Hepatocyte (in vitro differentiated cells): ENCODE results near the gene C16orf92. TPM values are rescaled to one million over a fixed set of nuclear protein-coding genes. Genes with fewer than 3 reads are reported as not detected.
A peak's percentile ranks its signal among the peaks of the same experiment; 100 is the strongest.

Source experiments
- DNase-seq: peaks from one replicate; pipeline ENCODE4 v3.0.0-alpha.2; 2016; ENCODE audit warnings: low spot score
- H2AFZ ChIP-seq: fragments of 200-600 bp; sonication (generic); 2 replicates; pipeline ENCODE4 v1.6.0; 2016; ENCODE audit warnings: antibody characterized with exemption, mild to moderate bottlenecking
- H3K27ac ChIP-seq: fragments of 200-600 bp; sonication (generic); 2 replicates; pipeline ENCODE4 v1.5.1; 2016; ENCODE audit warnings: mild to moderate bottlenecking
- H3K27me3 ChIP-seq: fragments of 200-600 bp; sonication (generic); 2 replicates; pipeline ENCODE4 v1.6.1; 2016
- H3K36me3 ChIP-seq: fragments of 200-600 bp; sonication (generic); replicated peaks from 2 replicates; pipeline ENCODE4 v1.5.1; 2016; ENCODE audit warnings: low read depth; ENCODE audit not compliant: insufficient read depth
- H3K4me1 ChIP-seq: fragments of 200-600 bp; sonication (generic); 2 replicates; pipeline ENCODE4 v1.5.1; 2016; ENCODE audit warnings: mild to moderate bottlenecking, moderate library complexity; ENCODE audit not compliant: insufficient read depth
- H3K4me2 ChIP-seq: fragments of 200-600 bp; sonication (generic); 2 replicates; pipeline ENCODE4 v1.6.0; 2016
- H3K4me3 ChIP-seq: fragments of 200-600 bp; sonication (generic); 2 replicates; pipeline ENCODE4 v1.5.1; 2016; ENCODE audit warnings: mild to moderate bottlenecking
- H3K79me2 ChIP-seq: fragments of 200-600 bp; sonication (generic); 2 replicates; pipeline ENCODE4 v1.6.0; 2017; ENCODE audit warnings: mild to moderate bottlenecking
- H3K9me2 ChIP-seq: fragments of 200-600 bp; sonication (generic); replicated peaks from 2 replicates; pipeline ENCODE4 v1.6.0; 2017; ENCODE audit warnings: mild to moderate bottlenecking; ENCODE audit not compliant: insufficient read depth
- H3K9me3 ChIP-seq: fragments of 200-600 bp; sonication (generic); 2 replicates; pipeline ENCODE4 v1.5.1; 2016; ENCODE audit warnings: low read depth, mild to moderate bottlenecking
- H4K20me1 ChIP-seq: fragments of 200-600 bp; sonication (generic); 2 replicates; pipeline ENCODE4 v1.6.0; 2016; ENCODE audit warnings: mild to moderate bottlenecking; ENCODE audit not compliant: insufficient read depth, poor library complexity, severe bottlenecking
- EZH2 ChIP-seq: fragments of 200-600 bp; sonication (generic); IDR thresholded peaks from 2 replicates; pipeline ENCODE4 v1.6.1; 2016; ENCODE audit warnings: antibody characterized with exemption, mild to moderate bottlenecking, borderline replicate concordance
- EZH2phosphoT487 ChIP-seq: fragments of 200-600 bp; sonication (generic); IDR thresholded peaks from one replicate; pipeline ENCODE4 v1.6.1; 2018; ENCODE audit warnings: antibody characterized with exemption, mild to moderate bottlenecking, low read depth, moderate library complexity; ENCODE audit not compliant: unreplicated experiment, severe bottlenecking
- WGBS: methylation state at CpG from one replicate; pipeline ENCODE4 v1.1.6; 2016; ENCODE audit warnings: low lambda C conversion rate; ENCODE audit errors: missing lambda C conversion rate; 5-methylcytosine and 5-hydroxymethylcytosine counted together
- polyA plus RNA-seq: library from polyadenylated mRNA; unstranded; fragments of >200 nt; fragmentation: Nextera tagmentation; extraction: Ambion mirVana; gene quantifications from 2 replicates; pipeline ENCODE4 v1.2.1, GENCODE V29; 2016
- total RNA-seq: library from RNA; depleted of rRNA; stranded (reverse); fragments of >200 nt; gene quantifications from 2 replicates; pipeline ENCODE4 v1.2.3, GENCODE V29; 2014
- TF ChIP-seq, protein P1 (sequence below): fragments of 200-600 bp; sonication (generic); IDR thresholded peaks from 2 replicates; pipeline ENCODE4 v1.5.1; 2016; ENCODE audit warnings: antibody characterized with exemption, mild to moderate bottlenecking; ENCODE audit not compliant: poor library complexity

Gene C16orf92
- total and polyA plus RNA-seq, 2 experiments from 2014 or later, result not detected

- TF ChIP-seq EZH2 (no peak), EZH2phosphoT487 (no peak)
- TF ChIP-seq, protein P1, sequence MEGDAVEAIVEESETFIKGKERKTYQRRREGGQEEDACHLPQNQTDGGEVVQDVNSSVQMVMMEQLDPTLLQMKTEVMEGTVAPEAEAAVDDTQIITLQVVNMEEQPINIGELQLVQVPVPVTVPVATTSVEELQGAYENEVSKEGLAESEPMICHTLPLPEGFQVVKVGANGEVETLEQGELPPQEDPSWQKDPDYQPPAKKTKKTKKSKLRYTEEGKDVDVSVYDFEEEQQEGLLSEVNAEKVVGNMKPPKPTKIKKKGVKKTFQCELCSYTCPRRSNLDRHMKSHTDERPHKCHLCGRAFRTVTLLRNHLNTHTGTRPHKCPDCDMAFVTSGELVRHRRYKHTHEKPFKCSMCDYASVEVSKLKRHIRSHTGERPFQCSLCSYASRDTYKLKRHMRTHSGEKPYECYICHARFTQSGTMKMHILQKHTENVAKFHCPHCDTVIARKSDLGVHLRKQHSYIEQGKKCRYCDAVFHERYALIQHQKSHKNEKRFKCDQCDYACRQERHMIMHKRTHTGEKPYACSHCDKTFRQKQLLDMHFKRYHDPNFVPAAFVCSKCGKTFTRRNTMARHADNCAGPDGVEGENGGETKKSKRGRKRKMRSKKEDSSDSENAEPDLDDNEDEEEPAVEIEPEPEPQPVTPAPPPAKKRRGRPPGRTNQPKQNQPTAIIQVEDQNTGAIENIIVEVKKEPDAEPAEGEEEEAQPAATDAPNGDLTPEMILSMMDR, result no peak
- peaks cover 15% of the 10 kb centered on the region for H3K4me1 ChIP-seq
- no peak overlapping the region for H3K27ac ChIP-seq
- H2AFZ ChIP-seq, result peak overlapping the region; percentile 89
- H3K4me2 ChIP-seq, result peak overlapping the region; percentile 85
- no peaks in the 10 kb centered on the region for H3K9me2 ChIP-seq
- peaks cover 10% of the 10 kb centered on the region for H3K79me2 ChIP-seq
- H3K9me3 ChIP-seq, result no peaks in the 10 kb centered on the region
- peak overlapping the region; percentile 64 for H3K4me3 ChIP-seq
- no peaks in the 10 kb centered on the region for H3K36me3 ChIP-seq
- WGBS, result 29% methylated on average over 9 of the region's 9 CpGs
- H4K20me1 ChIP-seq, result no peaks in the 10 kb centered on the region
- no peaks in the 10 kb centered on the region for H3K27me3 ChIP-seq
- DNase-seq, result no peak
Measured at GRCh38 chr16:29996766-29997250, 26.2 kb upstream of the C16orf92 start.

- TF ChIP-seq EZH2, result no peak
- TF ChIP-seq, protein P1, result no peak
- no peak for TF ChIP-seq EZH2phosphoT487
- Histone ChIP-seq H3K4me3 (no peak overlapping the region), H3K9me2 (no peaks in the 10 kb centered on the region), H2AFZ (no peak overlapping the region), H4K20me1 (no peaks in the 10 kb centered on the region), H3K36me3 (no peaks in the 10 kb centered on the region), H3K27me3 (no peaks in the 10 kb centered on the region), H3K4me2 (no peak overlapping the region), H3K27ac (no peak overlapping the region), H3K79me2 (peaks cover 10% of the 10 kb centered on the region), H3K4me1 (peaks cover 10% of the 10 kb centered on the region), H3K9me3 (no peaks in the 10 kb centered on the region)
- WGBS, result 95% methylated on average over 6 of the region's 6 CpGs
- DNase-seq, result no peak
Measured at GRCh38 chr16:29999605-30000004, 23.4 kb upstream of the C16orf92 start.

GRCh38 chr16:30000735-30001631 lies 22.0 kb upstream of the C16orf92 start:
- DNase-seq, result no peak
- no peaks in the 10 kb centered on the region for H3K9me3 ChIP-seq
- WGBS, result 87% methylated on average over 23 of the region's 33 CpGs
- no peak overlapping the region for H2AFZ ChIP-seq
- no peak overlapping the region for H3K4me3 ChIP-seq
- H3K9me2 ChIP-seq, result no peaks in the 10 kb centered on the region
- H3K36me3 ChIP-seq, result no peaks in the 10 kb centered on the region
- no peak for TF ChIP-seq EZH2
- TF ChIP-seq EZH2phosphoT487, result no peak
- TF ChIP-seq, protein P1, result no peak
- no peak overlapping the region for H3K4me2 ChIP-seq
- no peak overlapping the region for H3K27ac ChIP-seq
- peaks cover 10% of the 10 kb centered on the region for H3K79me2 ChIP-seq
- H4K20me1 ChIP-seq, result no peaks in the 10 kb centered on the region
- peaks cover 6% of the 10 kb centered on the region for H3K4me1 ChIP-seq
- H3K27me3 ChIP-seq, result no peaks in the 10 kb centered on the region
